NCI-H1436 (cell line): ENCODE measurements around the gene CAMTA2.
"Not testable (repeated sequence)": the region's sequence is repeated elsewhere in the genome, so short reads cannot be mapped to it uniquely, and the experiment has no call there.

ENCODE experiments used
- DNase-seq: peaks from one replicate; lab custom pipeline; 2025; lab: John Stamatoyannopoulos, UW

The CAMTA2 gene

GRCh38 chr17:4928881-4929280 lies 58.6 kb downstream of the CAMTA2 start:
- DNase-seq: no peak

DNA sequence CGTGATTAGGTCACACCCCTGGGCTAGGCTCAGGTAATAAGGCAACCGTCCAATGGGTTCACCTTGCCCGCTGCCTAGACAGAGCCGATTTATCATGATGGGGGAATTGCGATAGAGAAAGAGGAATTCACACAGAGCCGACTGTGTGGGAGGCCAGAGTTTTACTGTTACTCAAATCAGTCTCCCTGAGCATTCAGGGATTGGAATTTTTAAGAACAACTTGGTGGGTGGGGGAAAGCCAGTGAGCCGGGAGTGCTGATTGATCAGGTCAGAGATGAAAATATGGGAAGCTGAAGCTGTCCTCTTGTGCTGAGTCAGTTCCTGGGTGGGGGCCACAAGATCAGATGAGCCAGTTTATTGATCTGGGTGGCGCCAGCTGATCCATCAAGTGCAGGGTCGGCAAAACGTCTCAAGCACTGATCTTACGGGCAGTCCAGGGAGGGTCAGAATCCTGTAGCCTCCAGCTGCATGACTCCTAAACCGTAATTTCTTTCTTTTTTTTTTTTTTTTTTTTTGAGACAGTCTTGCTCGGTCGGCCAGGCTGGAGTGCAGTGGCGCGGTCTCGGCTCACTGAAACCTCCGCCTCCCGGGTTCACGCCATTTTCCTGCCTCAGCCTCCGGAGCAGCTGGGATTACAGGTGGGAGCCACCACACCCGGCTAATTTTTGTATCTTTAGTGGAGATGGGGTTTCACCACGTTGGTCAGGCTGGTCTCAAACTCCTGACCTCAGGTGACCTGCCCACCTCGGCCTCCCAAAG lies 60.7 kb downstream of the CAMTA2 start:
- DNase-seq: not testable (repeated sequence)

- DNase-seq: no peak
These were observed 66.2 kb downstream of the CAMTA2 start for GRCh38 chr17:4921320-4921719.

DNA sequence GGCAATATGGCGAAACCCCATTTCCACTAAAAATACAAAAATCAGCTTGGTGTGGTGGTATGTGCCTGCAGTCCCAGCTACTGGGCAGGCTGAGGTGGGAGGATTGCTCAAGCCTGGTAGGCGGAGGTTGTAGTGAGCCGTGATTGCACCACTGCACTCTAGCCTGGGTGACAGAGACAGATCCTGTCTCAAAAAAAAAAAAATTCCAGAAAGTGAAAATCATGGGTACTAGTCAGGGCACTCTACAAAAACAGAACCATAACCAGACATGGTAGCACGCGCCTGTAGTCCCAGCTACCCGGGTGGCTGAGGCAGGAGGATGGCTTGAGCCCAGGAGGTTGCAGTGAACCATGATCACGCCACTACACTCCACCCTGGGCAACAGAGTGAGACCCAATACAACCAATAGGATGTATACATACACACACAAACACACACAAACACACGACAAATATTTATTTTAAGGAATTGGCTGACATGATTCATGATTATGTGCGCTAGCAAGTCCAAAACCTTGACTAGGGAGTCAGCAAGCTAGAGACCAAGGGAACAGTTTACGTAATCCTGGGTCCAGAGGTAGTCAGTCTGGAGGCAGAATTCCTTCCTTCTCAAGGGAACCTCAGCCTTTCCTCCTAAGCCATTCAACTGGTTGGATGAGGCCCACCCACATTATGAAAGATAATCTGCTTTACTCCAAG lies 67.0 kb downstream of the CAMTA2 start:
- no peak for DNase-seq

DNA sequence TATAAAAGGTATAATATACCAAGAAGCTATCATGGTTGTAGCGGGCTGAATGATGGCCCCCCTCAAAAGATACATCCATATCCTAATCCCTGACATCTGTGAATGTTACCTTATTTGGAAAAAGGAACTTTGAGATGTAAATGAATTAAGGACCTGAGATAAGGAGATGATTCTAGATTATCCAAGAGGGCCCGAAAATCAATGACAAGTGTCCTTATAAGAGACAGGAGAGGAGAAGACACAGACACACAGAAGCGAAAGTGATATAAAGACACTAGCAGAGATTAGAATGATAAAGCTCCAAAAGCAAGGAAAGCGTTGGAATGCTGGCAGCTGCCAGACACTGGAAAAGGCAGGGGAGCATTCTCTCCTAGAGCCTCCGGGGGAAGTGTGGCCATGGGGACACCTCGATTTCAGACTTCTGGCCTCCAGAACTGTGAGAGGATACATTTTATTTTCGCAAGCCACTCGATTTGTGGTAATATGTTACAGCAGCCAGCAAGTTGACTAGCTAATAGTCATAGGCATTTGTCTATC lies 67.9 kb downstream of the CAMTA2 start:
- no peak for DNase-seq
